Measurements from ENCODE around the gene GPSM3. TPM values are rescaled to one million over a fixed set of nuclear protein-coding genes. Genes with fewer than 3 reads are reported as not detected.

GPSM3 gene
- total RNA-seq, 2 donors from 2014 or later: 6.7 to 8.6 TPM

- no peak overlapping the region for H3K27ac ChIP-seq
- TF ChIP-seq CTCF (IDR thresholded peaks at IDR 0.05): no peak
- peaks cover 2% of the 10 kb centered on the region for H3K4me1 ChIP-seq
- H3K36me3 ChIP-seq: peaks cover 7% of the 10 kb centered on the region
- H3K9ac ChIP-seq (ENCODE audit: low read depth in 2 of 2, low read length in 2 of 2): no peak overlapping the region
- no peaks in the 10 kb centered on the region for H3K27me3 ChIP-seq
- intact Hi-C loops (cut with DNase I): no loop called here
- no peak overlapping the region for H3K4me3 ChIP-seq
- no peak for DNase-seq
- no peaks in the 10 kb centered on the region for H3K9me3 ChIP-seq
These were observed 24.6 kb downstream of the GPSM3 start for GRCh38 chr6:32167761-32168262.

GRCh38 chr6:32167154-32167760 is 25.2 kb downstream of the GPSM3 start:
- no peak for DNase-seq
- H3K36me3 ChIP-seq: peaks cover 7% of the 10 kb centered on the region

GRCh38 chr6:32166411-32167061 is 25.9 kb downstream of the GPSM3 start:
- H3K4me3 ChIP-seq: no peak overlapping the region
- no peak for TF ChIP-seq CTCF (IDR thresholded peaks at IDR 0.05)
- DNase-seq: no peak
- H3K36me3 ChIP-seq: peaks cover 7% of the 10 kb centered on the region
- H3K9me3 ChIP-seq: no peaks in the 10 kb centered on the region
- intact Hi-C loops (cut with DNase I): no loop called here
- no peaks in the 10 kb centered on the region for H3K4me1 ChIP-seq
- H3K27me3 ChIP-seq: no peaks in the 10 kb centered on the region
- no peak overlapping the region for H3K27ac ChIP-seq
- H3K9ac ChIP-seq (ENCODE audit: low read depth in 2 of 2, low read length in 2 of 2): no peak overlapping the region

More at GRCh38 chr6:32167154-32167760, 25.2 kb downstream of the GPSM3 start:
- TF ChIP-seq CTCF (IDR thresholded peaks at IDR 0.05): no peak
- no peak overlapping the region for H3K4me3 ChIP-seq
- intact Hi-C loops (cut with DNase I): no loop called here
- H3K27me3 ChIP-seq: no peaks in the 10 kb centered on the region
- H3K9me3 ChIP-seq: no peaks in the 10 kb centered on the region
- H3K27ac ChIP-seq: no peak overlapping the region
- no peaks in the 10 kb centered on the region for H3K4me1 ChIP-seq
- no peak overlapping the region for H3K9ac ChIP-seq (ENCODE audit: low read depth in 2 of 2, low read length in 2 of 2)

GRCh38 chr6:32164295-32164694 is 28.1 kb downstream of the GPSM3 start, which contains the start of gene EGFL8:
TSS of gene EGFL8 (plus strand) at chr6:32164595. CDS start at chr6:32166166, 1,571 bp downstream.
- Histone ChIP-seq H3K4me3 (no peak within 1 kb of the TSS), H3K36me3 (no peaks in the 10 kb centered on the region), H3K27me3 (no peaks in the 10 kb centered on the region), H3K9me3 (no peaks in the 10 kb centered on the region), H3K4me1 (no peaks in the 10 kb centered on the region), H3K9ac (ENCODE audit: low read depth in 2 of 2, low read length in 2 of 2) (no peak within 1 kb of the TSS), H3K27ac (no peak within 1 kb of the TSS)
- intact Hi-C loops (cut with DNase I): no loop called here
- DNase-seq: no peak
- TF ChIP-seq CTCF (IDR thresholded peaks at IDR 0.05): no peak

GRCh38 chr6:32163559-32164258 is 28.7 kb downstream of the GPSM3 start:
- intact Hi-C loops (cut with DNase I): no loop called here
- Histone ChIP-seq H3K4me3 (no peak overlapping the region), H3K27ac (no peak overlapping the region), H3K36me3 (no peaks in the 10 kb centered on the region), H3K4me1 (no peaks in the 10 kb centered on the region), H3K9me3 (no peaks in the 10 kb centered on the region), H3K27me3 (no peaks in the 10 kb centered on the region), H3K9ac (ENCODE audit: low read depth in 2 of 2, low read length in 2 of 2) (no peak overlapping the region)
- TF ChIP-seq CTCF (IDR thresholded peaks at IDR 0.05): no peak
- no peak for DNase-seq

Measured in colonic mucosa (tissue), 4 donors.